GM19438 (cell line): ENCODE data around the gene FAF1.

Experiments
- ATAC-seq: cut with Tn5 transposase; IDR thresholded peaks from one replicate; pipeline ENCODE4 v1.9.1; 2021; ENCODE audit warnings: low read depth; ENCODE audit not compliant: unreplicated experiment

Gene FAF1

GRCh38 chr1:50471967-50472366, 488.1 kb downstream of the FAF1 start:
- ATAC-seq = no peak

DNA sequence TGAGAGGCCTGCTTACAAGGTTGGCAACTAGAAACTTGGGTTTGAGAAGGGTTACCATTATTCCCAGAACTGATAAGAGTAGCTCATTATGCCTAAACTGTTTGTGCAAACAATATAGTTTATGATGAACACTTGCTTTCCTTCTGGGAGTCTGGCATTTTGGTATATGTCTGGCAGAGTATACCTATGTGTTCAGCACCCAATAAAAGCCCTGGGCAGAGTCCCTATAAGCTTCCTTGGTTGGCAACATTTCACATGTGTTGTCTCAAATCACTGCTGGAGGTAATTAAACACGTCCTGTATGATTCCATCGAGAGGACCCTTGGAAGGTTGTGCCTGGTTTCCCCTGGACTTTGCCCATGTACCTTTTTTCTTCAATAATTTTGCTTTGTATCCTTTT, 497.1 kb downstream of the FAF1 start:
- ATAC-seq = no peak

GRCh38 chr1:50458507-50458906, 501.6 kb downstream of the FAF1 start:
- no peak for ATAC-seq

DNA sequence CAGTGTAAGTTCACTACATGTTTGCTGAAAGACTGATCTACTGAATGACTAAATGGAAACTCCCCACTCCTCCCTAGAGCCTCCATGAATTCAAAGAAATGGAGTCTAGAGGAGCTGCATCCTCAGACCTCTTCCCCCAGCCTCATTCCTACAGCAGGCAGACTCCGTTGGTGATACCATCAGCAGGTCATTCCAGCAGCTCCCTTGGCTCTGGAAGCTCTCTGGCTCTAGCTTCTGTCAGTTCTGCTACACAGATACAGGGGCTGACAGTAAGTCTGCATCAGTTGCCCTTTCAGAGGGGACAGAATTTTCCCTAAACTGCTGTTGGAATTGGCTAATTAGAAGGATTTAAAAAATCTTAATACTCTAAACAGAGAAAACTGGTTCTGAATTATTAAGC, 505.2 kb downstream of the FAF1 start:
- no peak for ATAC-seq

DNA sequence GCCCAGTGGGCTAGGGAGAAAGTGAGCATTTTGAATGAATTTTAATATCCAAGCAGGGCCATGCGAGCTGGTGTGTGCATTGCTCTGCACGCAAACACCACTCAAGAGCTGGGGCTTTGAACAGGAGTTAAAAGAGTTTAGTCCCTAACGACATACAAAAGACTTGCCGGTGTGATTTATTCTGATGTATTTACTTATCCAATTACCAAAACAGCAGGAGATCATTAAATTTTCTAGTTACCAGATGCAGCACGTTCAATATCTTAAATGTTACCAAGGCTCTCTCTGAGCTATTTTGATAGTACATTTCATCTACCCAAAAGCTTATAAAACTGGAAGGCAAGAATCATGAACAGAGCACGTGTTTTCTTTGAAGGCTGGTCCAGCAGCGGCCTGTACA, 506.8 kb downstream of the FAF1 start:
- no peak for ATAC-seq

- no peak for ATAC-seq
Observed at GRCh38 chr1:50452700-50453099, 507.4 kb downstream of the FAF1 start.

- no peak for ATAC-seq
Observed at GRCh38 chr1:50450861-50451653, 509.0 kb downstream of the FAF1 start.

DNA sequence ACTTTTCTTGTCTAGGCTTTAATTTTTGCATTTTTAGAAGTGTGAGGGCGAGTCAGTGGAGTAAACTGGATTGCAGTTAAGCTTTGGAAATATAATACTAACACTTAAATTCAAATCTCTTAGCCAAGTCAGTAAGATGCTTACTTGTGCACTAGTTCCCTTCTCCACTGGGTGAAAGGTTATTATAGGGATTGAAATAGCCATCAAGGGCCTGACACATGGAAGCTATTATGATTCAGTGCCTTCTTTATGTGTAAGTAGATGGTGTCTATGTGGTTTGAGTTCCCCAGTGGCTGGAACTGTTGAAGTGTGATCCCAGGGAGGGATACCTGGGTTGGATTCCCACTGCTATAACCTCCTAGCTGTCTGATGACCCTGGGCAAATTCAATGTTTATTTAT, 512.1 kb downstream of the FAF1 start:
- no peak for ATAC-seq

DNA sequence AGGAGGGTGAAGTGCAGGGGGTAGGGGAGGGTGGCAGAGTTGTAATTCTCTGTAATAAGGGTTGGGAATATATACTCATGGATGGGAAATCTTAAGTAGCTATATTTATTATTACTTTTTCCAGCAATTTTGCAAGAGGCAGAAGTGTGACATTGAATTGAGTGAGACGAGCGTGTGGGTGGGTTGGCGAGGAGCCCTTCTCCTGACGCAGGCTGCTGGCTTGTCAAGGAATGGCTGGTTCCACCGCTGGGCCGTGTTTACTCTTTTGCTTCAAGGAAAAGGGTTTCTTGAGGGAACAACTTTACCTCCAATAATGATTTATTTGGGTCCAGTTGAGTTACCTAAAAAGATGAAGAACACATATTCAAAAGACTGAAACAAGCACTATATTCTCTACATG, 518.9 kb downstream of the FAF1 start:
- no peak for ATAC-seq

DNA sequence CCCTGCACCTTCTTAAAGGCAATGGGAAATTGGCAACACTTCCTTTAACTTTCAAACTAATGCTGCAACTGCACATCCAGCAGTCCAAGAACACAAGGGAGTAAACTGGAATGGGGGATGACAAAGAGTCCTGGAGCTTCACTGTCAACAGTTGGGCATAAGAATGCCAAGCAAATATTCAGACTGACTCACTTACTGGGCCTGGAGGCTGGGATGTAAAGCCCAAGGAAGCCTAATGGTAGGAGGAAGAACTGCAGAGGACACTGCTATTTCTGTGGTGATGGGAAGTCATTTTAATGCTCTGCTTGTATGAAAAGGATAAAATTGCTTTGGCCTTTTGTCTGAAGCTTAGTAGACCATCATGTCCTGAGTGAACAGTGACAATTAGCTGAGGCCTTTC, 521.1 kb downstream of the FAF1 start:
- ATAC-seq = no peak

DNA sequence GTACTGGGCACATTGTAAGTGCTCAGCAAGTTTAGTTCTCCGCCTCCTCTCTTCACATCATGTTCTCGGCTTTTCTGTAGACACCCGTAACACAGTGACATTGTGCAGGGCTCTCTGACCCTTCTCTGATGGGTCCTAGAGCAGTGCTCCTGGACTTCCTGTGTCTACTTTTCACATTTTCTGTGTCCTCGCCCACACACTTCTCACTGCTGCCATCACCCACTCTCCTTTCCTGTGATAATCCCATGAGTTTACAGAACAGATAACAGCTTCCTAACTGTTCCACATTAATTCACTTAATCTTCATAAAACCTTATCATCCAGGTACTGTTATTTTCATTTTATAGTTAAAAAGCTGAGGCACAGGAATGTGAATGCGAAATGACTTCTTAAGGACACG, 523.6 kb downstream of the FAF1 start:
- ATAC-seq = no peak

GRCh38 chr1:50430010-50430405, 530.1 kb downstream of the FAF1 start:
- ATAC-seq = no peak

GRCh38 chr1:50427818-50428779, 532.0 kb downstream of the FAF1 start:
- no peak for ATAC-seq

DNA sequence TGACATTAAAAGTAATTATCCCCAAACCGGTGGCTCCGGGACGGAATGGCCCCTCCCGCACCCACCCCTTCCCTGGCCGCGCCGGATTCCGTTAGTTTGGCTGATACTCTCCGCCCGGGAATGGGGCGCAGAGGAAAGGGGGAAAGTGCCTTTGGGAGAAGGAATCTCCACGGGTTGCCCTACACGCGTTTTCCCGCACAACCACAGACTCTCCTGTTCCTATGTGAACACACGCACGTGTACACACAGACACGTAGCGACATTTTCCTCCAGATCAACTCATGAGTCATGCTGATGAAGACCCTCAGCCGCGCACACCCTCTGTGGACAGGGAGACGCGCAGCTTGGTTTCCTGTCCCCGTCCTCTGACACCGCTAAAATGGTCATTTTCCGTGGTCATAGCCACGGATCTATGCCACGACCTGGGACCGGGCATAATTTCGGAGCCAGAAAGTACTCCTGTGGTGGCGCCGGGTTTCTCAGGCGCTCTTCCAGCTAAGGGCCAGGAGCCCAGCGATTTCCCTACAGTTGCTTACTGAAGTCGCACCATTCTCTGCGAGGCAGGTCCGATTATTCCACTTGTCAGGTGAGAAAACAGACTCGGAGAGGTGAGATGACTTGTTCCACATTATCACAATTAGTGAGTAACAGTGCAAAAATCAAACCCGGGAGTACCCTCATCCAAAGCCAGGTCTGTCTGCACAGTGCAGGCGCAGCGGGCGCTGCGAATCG, 532.8 kb downstream of the FAF1 start:
- no peak for ATAC-seq

DNA sequence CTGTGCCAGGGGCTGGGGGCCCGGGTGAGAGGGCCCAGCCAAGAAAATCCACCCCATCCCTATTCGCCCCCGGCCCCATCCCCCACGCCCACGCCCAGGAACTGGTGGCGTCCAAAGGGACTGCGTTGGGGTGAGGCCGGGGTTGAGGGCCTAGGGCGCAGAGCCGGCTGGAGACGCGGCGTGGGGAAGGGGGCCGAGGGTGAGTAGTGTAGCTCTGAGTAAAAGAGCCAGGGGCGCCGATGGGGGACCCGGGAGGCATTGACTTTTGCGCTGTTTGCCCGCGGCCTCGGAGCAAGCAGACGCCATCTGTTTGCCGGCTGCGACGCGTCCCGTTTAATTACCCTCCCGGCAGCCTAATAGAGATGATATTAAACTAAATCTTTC, 533.4 kb downstream of the FAF1 start:
- no peak for ATAC-seq

DNA sequence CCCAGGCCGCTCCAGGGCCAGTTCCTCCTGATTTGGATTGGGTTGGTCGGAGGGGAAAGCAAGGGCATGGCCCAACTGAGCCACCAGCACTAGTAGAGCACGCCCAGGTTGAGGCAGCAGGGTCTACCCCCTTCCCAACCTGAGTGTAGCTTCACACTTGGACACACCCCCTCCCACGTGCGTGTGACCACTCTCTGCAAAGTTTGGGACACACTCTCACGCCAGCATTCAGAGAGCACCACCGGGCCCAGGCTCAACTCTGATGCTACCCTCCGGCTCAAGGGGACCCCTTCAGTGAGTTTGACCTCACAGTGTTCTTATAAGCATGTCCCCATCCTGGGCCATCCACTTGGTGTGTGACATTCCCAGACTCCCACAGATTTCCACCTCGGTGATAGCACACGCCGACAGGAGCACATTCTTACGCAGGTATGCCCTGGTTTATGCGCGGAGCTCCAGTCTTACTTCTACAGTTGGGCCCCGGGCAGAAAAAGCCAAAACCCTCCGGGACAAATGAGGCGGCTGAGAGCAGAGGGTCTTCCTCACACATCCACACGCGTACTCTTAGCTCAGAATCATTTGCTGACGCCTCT, 533.9 kb downstream of the FAF1 start:
- ATAC-seq = no peak

- ATAC-seq = no peak
Observed at GRCh38 chr1:50425376-50426107, 534.5 kb downstream of the FAF1 start.

- no peak for ATAC-seq
Observed at GRCh38 chr1:50424884-50425375, 535.1 kb downstream of the FAF1 start.

DNA sequence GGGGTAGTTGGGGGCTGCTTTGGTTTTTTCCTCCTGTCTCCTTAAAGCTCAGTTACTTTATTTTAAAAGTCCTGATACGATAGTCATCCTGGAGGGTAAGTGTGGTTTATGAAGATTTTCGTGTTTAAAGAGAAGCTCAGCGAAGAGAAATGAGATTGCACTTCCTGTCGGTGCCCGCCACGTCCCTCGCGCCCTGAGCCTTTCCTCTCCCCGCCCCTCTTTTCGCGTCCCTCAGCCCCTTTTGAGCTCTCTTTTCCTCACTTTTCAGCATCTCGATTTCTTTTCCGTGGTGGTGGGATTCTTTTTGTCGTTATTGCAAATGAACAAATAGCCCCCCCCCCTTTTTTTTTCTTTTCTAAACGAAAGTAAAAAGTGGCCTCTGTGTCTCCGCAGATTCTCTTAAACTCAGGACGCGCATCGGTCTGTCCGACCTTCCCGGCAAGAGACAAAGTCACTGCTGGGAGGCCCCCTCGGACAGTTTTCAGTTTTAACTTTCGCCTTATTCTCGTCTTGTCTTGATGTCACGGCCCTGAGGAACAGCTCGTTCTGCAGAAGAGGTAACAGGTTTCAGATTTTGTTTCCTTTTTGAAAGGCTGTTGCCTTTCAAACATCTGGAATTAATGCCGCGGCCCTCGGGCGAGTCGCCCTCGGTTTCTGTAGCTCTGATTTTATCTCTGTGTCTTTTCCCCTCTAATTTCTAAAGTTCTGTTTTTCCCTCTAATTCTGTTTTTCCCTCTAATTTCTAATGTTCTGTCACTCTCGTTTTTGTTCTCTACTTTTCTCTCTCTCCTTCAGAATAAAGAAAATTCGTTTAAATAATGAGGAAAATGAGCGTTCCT, 535.8 kb downstream of the FAF1 start:
- no peak for ATAC-seq
